ENCODE data around the gene PMEPA1. TPM values are rescaled to one million over a fixed set of nuclear protein-coding genes. Genes with fewer than 3 reads are reported as not detected.

Gene PMEPA1
- total and polyA plus RNA-seq, 2 donors (not counting 3 experiments of a cell fraction or from before 2014, with no cell fraction given) = 31.6 to 33.2 TPM

DNA sequence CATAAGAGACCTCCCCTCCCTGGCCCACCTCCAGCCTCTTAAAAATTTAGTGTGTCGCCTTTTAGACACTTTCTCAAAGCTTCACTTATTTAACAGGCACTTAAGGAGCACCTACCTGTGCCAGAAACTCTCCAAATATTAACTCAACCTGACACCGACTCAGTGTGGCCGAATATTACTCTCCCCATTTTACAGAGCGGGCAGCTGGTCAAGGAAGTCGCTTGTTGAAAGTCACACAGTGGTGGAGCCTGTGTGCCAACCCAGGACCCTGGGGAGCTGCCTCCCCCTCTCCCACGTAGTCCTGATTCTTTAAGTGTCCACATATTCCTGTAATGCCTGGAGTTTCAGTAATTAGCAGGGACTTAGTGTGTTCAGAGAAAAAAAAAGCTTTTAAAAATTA is 1.0 kb upstream of the PMEPA1 start:
- DNase-seq (ENCODE audit: low read depth, low spot score) (peak; percentile 16), FAIRE-seq (peak; percentile 35)
- peaks cover 14% of the 10 kb centered on the region for H3K4me1 ChIP-seq (ENCODE audit: control insufficient read depth, extremely low read depth, insufficient read depth, low read length)
- dilution Hi-C loops (cut with MboI; ENCODE audit: extremely low pct_ligation_motif_present, low sequenced_read_pairs) = no loop called here
- TF ChIP-seq, protein P1, sequence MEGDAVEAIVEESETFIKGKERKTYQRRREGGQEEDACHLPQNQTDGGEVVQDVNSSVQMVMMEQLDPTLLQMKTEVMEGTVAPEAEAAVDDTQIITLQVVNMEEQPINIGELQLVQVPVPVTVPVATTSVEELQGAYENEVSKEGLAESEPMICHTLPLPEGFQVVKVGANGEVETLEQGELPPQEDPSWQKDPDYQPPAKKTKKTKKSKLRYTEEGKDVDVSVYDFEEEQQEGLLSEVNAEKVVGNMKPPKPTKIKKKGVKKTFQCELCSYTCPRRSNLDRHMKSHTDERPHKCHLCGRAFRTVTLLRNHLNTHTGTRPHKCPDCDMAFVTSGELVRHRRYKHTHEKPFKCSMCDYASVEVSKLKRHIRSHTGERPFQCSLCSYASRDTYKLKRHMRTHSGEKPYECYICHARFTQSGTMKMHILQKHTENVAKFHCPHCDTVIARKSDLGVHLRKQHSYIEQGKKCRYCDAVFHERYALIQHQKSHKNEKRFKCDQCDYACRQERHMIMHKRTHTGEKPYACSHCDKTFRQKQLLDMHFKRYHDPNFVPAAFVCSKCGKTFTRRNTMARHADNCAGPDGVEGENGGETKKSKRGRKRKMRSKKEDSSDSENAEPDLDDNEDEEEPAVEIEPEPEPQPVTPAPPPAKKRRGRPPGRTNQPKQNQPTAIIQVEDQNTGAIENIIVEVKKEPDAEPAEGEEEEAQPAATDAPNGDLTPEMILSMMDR (IDR thresholded peaks at IDR 0.05; ENCODE audit: extremely low read depth in 1 of 2, insufficient read depth in 1 of 2, low read depth in 1 of 2, low read length in 2 of 2) = no peak
- TF ChIP-seq, protein P2, sequence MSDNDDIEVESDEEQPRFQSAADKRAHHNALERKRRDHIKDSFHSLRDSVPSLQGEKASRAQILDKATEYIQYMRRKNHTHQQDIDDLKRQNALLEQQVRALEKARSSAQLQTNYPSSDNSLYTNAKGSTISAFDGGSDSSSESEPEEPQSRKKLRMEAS (IDR thresholded peaks at IDR 0.05; ENCODE audit: insufficient read depth, insufficient read length) = no peak
- TF ChIP-seq POLR2AphosphoS5 (IDR thresholded peaks at IDR 0.05; ENCODE audit: insufficient read depth, low read depth, low read length) = no peak
- no peak for TF ChIP-seq JUN (IDR thresholded peaks at IDR 0.05; ENCODE audit: borderline replicate concordance, insufficient read depth, insufficient read length, low read depth)
- no peak for TF ChIP-seq EZH2 (IDR thresholded peaks at IDR 0.05; ENCODE audit: borderline replicate concordance, low read depth, low read length, severe bottlenecking)
- no peak for TF ChIP-seq GATA2 (IDR thresholded peaks at IDR 0.05; ENCODE audit: insufficient read depth, insufficient read length, low read depth, low read length)
- no peak for TF ChIP-seq FOS (IDR thresholded peaks at IDR 0.05; ENCODE audit: borderline replicate concordance, insufficient read depth, low read length)
- no peak for TF ChIP-seq MYC (IDR thresholded peaks at IDR 0.05; ENCODE audit: low read depth, low read length)
- TF ChIP-seq POLR2A (IDR thresholded peaks at IDR 0.05; ENCODE audit: low read depth, low read length) = no peak
- H3K27me3 ChIP-seq (ENCODE audit: control insufficient read depth in 2 of 2, insufficient read depth in 2 of 2, low read length in 2 of 2) = no peaks in the 10 kb centered on the region
- no peaks in the 10 kb centered on the region for H3K9me1 ChIP-seq (replicated peaks; ENCODE audit: control insufficient read depth, extremely low read depth, insufficient read depth, low read length)
- peak overlapping the region; percentile 22 to 79 (median 58) for H3K4me3 ChIP-seq (replicated peaks in 1 of 3; ENCODE audit: insufficient read depth in 1 of 3, low read depth in 1 of 3, low read length in 3 of 3)
- CTCF ChIA-PET = interaction anchor here (0.7 to 2.9 kb wide), 11 partner anchors 13 to 469 kb away, joined by 3 to 22 read pairs (median 4); no protein-coding TSS in a partner anchor
- H3K4me2 ChIP-seq (ENCODE audit: insufficient read depth, low read length) = peak overlapping the region; percentile 77
- H3K36me3 ChIP-seq (ENCODE audit: control insufficient read depth in 2 of 2, extremely low read depth in 1 of 2, insufficient read depth in 2 of 2, low read length in 2 of 2) = no peaks in the 10 kb centered on the region
- no peaks in the 10 kb centered on the region for H3K9me3 ChIP-seq (replicated peaks; ENCODE audit: control insufficient read depth, insufficient read depth, low read length)
- intact Hi-C loops (cut with micrococcal nuclease) = loop anchor here (1.0 to 10.0 kb wide), 10 partner anchors 7 to 1184 kb away; no protein-coding TSS in a partner anchor
- H4K20me1 ChIP-seq (replicated peaks; ENCODE audit: control insufficient read depth, extremely low read depth, insufficient read depth, low read length) = no peaks in the 10 kb centered on the region
- peak overlapping the region; percentile 76 for H3K9ac ChIP-seq (replicated peaks; ENCODE audit: extremely low read depth, insufficient read depth, low read length)
- H3K27ac ChIP-seq (ENCODE audit: insufficient read depth, low read depth, low read length) = peak overlapping the region; percentile 83
- H2AFZ ChIP-seq (ENCODE audit: low read depth, low read length) = no peak overlapping the region
- POLR2A ChIA-PET = interaction anchor here (0.5 to 1.7 kb wide), 3 partner anchors 38 to 62 kb away, joined by 3 to 5 read pairs (median 4); no protein-coding TSS in a partner anchor
- BruUV-seq (replicated peaks) = no TSS peak
- H3K79me2 ChIP-seq (ENCODE audit: control insufficient read depth, insufficient read depth, low read length) = peaks cover 29% of the 10 kb centered on the region

Measured in endothelial cell of umbilical vein (primary cell).